HG03571 (cell line): ENCODE data around the gene CCR9.

ENCODE experiments used
- ATAC-seq: cut with Tn5 transposase; IDR thresholded peaks from one replicate; pipeline ENCODE4 v1.9.1; 2021; ENCODE audit not compliant: unreplicated experiment

CCR9 gene

DNA sequence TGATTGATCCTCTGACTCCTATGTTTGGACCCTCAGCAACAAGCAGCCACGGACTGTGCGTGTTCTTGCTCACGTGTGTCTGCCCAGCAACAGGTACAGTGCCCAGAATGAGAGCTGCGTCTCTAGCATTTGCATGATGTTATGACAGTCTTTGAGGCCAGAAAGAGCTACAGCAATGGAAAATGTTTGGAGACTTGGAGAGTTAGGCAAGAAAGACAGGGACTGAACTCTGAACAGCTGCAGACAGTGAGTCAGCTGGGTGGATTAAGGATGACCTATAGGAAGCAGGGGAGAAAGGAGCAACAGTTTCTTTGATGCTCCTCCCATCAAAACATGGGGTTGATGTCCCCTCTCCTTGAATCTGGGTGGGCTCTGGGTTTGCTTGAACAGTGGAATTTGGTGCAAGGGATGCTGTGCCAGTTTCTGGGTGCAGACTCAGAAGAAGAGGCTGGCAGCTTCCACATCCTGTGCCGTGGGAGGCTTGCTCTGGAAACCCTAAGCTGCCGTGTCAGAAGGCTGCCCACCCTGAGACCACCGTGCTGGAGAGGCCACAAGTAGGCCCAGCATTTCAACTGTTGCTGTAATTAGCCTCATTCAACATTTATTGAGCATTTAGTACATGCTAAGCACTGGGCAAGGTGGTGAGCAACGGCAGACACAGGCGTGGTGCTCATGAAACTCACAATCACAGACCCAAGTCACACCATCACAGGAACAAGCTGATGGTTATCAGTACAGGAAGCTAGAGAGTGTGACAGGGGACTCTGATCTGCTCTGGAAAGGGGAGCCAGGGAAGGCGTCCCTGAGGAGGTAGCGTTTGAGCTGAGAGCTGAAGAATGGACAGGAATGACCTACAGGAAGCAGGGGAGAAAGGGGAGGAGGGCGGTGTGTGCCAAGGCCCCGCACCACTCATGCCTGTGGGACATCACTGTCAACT is 21.7 kb downstream of the CCR9 start:
- ATAC-seq: no peak

DNA sequence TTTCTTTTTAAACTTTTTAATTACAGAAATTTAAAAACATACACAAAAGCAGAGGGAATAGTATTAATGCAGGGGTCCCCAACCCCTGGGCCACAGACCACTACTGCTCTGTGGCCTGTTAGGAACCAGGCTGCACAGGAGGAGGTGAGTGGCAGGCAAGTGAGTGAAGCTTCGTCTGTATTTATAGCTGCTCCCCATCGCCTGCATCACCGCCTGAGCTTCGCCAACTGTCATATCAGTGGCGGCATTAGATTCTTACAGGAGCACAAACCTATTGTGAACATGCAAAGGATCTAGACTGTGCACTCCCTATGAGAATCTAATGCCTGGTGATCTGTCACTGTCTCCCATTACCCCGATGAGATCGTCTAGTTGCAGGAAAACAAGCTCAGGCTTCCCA is 22.4 kb downstream of the CCR9 start:
- ATAC-seq: no peak

DNA sequence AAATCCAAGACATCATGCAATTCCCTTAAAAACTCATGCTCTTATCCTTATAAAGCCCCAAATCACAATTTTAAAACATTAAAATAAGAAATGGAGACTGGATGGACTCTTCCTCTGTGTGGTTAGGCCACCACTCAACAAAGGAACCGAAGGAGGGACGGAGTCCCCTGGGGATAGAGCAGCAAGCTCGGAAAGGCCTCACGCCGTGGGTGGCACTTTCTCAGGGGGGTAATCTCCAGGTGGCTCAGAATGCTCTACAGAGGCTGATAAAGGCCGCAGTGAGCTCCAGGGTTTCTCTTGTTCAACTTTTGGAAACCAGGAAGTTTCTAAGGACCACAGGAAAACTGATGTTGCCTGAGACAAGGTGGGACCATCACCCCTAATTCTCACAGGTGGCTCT is 23.2 kb downstream of the CCR9 start:
- ATAC-seq: no peak

DNA sequence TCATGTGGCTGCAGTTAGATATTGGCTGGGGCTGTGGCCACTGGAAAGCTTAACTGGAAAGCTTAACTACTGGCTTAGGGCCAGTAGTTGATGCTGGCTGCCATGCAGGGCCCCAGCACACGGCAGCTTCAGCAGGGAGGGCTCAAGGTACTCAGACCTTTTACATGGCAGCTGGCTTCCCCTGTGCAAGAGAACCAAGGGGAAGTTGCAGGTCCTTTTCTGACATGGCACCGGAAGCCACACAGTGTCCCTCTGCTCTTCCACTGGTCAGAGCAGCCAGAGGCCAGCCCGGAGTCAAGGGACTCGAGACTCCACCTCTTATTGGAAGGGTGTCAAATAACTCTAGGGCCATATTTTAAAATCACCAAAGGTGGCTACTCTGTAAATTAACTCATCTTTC is 24.5 kb downstream of the CCR9 start:
- no peak for ATAC-seq

DNA sequence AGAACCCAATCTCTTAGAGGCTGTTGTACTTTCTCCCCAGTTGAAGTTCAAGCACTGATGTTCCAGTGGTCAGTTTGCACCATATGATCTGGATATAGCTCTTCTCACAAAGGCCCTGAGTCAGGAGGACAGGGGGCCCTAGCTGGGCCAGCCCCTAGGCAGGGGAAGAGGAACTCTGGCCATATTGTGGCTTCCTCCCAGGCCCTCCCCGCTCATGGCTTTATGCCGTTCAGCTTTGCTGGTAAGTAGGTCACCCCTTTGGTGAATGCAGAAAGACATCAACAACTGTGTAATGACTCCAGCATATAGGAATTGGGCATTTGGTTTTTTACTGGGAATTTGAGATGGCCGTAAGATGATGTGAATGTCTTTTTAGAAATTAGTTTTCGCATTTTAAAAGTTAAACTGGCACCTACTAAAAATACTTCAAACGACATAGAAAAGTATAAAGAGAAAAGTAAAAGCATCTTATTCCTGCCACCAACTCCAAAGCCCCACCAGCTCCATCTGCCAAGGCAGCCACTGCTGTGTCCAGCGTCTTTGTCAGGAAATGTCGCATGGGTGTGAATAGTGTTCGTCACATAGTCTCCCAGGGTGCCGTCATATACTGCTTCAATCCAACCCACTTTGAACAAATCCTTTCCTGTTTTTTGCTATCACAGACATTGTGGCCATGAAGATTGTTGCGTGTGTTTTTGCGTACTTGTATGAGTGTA is 25.3 kb downstream of the CCR9 start:
- ATAC-seq: no peak

DNA sequence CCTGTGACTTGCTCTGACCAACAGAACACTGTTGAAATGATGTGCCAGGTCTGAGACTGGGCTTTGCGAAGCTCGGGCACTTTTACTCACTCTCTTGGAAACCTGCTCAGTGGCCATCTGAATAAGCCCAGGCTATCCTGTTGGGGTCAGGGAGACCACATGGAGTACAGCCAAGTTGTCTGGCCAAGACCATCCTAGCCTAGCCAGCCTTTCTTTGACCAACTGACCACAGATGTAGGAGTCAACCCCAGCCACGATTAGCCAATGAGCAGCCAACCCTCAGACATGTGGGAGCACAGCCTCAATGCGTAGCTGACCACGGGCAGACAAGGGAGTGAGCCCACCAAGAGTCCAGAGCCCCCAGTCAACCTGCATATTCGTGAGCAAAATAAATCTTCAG is 26.1 kb downstream of the CCR9 start:
- ATAC-seq: no peak

DNA sequence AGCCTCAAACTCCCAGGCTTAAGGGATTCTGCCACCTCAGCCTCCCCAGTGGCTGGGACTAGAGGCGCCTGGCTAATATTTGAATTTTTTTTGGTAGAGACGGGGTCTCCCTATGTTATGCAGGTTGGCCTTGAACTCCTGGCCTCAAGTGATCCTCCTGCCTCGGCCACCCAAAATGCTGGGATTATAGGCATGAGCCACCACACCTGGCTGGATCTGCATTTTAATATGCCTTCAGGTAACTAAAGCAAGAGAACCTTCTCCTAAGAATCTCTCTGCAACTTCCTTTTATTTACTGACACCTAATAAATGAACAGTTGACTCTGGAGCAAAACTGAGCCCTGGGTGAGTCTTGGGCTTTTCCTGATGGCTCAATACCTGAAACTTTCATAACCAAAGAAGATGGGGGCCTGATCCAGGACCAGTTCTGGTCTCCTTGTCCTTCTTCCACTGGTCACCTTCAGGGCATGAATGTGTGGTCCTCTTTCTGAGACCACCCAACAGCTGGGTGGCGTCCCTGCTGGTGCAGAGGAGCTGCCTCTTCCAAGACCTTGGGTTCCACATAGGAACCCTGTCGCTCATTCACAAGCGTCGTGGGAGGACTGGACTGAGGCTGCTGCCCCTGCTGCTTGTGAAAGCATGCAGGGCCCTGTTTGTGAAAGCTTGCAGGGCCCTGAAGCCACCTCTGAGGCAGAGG is 28.2 kb downstream of the CCR9 start:
- ATAC-seq: no peak

DNA sequence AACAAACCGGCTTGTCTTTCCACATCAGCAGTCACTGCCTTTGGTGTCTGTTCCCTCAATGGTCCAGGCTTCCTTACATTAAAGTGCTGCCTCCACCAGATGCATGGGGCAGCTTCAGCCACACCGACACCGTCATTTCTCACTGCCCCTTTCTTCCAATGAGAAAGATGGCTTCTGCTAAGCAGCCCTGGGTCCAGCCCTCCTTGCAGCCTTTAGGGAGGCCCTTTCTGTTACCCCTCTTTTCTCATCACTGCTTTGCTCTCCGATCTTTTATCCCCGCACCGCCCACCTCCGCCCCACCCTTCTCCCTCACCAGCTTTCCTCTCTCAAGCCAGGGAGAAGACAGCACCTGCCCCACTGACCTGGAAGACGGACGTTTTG is 28.7 kb downstream of the CCR9 start:
- no peak for ATAC-seq

DNA sequence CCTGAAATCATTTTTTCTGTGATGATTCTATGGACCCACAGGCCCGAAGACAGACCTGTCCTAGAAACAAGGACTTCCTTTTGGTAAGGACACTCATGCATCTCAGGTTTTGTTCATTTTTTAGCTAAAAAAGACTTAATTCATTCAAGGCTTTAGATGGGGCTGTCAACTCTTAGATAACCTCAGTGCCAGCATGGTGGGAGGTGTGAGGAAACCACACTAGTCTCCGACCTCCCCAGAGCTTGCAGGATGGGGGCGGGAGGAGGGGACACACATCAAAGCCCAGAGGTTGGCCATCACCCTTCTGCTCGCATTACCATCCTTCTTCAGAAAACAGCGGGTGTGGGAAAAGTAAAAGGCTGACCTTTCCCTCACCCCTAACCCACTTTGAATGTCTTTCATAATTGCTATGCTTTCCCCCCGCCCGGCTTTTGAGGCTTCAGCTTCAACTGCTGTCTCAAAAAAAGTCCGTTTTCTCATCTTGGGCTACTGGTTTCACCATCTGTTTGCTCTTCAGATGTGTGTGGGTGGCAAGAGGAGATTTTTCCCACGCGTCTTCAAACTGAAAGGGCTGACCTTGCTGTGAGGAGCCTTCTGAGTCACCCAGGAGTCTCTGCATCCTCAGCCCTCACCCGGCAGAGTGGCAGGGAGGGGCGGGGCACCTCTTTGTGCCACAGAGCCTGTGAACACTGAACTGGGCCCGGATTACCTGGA is 29.3 kb downstream of the CCR9 start:
- ATAC-seq: peak; percentile 89

DNA sequence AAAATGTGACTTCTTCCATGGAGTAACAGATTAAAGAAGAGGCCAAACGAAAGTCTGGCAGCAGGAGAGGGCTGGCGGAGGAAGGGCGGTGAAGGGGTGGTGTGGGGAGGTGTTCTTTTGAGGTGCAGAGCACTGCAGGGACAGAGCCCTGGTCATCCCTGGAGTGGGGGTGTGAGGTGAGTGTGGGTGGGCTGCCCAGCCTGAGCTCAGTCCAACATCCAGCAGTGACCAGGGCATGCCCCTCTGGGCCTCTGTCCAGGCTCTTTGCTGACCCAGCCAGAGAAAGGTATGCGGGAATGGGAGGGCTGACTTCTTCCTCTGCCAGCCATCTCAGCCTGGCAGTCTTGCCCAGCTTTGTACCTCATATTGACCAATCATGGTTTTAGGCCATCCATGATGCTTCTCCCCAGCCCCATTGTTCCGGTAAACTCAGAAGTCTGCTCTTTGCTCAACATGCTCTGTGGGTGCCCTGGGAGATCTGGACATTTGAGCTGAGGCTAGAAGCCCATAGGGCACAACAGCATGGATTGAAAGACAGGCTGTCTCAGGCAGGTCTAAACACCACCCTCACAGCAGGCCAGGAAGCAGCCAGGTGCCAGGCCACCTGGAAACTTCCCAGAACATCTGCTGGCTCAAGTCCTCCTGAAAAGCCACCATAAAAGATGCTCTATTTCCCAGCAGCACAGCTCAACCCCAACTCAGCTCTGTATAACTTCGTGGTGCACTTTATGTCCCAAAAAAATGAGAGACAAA is 31.0 kb downstream of the CCR9 start:
- no peak for ATAC-seq

DNA sequence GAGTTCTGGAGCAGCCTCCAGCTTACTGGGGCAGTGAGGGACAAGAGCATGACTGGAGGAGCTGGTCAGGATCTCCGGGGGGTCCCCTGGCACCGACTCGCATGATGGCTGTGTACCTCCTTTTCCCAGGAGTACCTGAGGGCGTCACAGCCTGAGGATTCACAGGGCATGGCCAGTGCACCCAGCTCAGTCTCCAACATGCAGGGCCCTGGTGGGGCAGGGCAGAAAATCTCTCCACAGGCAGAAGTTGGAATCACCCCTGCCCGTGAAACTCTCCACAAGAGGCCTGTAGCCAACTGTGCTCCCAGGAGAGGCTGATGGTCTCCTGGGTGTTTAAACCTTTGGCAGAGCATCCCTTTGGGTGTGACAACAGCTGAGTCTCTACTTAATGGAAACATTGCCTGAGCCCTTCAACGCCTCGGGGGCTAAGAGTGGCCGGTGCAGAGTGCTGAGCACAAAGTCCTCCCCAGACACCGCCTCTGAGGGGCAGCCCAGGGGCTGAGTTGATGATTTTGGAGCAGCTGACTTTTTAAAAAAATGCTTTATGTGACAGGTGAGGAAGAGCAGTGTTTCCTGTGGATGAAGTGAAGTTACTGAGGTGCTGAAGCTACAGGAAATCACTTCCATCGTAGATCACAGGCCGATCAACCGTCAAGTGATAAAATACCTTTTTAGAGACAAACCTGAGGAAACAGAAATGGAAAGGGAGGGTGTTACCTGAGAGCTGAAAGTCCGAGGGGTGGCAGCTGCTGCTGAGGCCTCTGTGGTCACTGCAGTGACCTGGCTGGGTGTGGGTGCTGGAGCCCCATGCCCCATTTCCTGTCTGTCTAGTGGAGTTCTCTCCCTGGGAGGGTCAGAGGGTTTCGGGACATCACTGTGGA is 35.1 kb downstream of the CCR9 start:
- ATAC-seq: no peak

DNA sequence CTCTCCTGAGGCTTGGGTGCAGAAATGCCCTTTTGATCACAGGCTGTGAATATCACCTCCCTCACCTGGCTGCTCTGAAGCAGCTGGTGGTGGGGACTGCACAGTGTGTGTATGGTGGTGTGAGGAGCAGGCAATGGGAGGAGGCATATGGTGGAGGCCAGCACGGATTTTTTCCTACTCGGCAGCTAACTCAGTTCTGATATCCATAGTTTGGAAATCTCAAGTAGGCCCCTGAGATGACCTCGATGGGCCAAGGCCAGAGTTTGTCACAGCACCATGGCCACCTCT is 35.6 kb downstream of the CCR9 start:
- no peak for ATAC-seq

DNA sequence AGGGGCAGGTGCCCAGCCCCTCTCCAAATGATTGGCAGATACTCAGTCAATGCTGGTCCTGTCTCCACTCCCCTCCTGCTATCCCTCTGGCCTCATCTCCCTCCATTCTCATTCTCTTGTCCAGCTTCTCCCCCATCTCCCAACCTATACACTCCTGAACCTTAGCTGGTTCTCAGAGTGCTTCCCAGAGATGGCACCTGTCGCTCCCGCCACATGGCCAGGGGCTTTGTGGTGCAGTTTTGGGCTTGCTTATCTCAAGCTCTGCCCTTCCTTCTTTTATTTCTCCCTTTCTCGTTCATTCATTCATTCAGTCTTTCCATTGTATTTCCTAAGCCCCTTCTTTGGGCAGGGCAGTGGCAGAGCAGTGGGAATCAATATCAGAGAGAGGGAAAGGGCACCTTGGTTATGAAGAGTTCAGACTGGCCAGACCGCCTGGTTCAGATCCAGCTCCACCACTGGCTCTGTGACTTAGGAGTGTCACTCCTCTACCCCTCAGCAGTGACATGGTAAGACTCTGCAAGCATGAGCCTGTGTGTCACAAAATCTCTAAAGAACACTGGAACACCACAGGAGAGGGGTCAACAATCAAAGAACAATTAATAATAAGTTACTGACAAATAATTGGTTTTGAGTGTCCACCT is 36.7 kb downstream of the CCR9 start:
- ATAC-seq: no peak

DNA sequence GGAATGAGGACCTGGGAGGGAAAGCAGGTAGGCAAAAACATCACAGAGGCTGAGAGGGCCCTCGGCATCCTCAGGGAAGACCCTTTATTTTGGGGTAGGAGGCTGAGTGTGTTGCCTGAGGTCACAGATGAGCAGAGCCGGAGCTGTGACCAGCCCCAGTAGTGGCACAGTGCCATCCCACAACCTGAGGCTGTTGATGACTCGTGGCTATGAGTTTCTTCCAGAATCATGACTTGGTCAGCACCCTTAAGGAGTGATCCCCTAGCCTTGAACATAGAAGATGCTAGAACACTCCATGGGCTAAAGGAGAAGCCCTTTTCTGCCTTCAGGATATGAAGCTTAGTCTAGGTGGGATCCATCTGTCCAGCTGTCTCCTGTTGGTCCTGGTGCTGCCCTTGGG is 37.4 kb downstream of the CCR9 start:
- ATAC-seq: no peak

DNA sequence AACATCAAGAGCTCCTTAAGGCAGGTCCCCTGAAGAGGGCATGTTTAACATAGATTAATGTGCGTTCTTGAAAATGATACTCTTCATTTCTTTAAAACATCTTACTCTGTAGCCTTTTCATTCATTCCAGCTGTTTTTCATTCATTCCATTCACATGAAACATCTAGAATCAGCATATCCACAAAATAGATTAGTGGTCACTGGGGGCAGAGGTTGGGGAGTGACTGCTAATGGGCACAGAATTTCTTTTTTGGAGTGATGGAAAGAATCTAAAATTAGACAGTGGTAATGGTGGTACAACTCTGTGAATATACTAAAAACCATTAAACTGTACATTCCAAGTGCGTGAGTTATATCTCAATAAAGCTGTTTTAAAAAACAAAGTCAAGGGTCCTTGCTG is 41.5 kb downstream of the CCR9 start:
- ATAC-seq: no peak

DNA sequence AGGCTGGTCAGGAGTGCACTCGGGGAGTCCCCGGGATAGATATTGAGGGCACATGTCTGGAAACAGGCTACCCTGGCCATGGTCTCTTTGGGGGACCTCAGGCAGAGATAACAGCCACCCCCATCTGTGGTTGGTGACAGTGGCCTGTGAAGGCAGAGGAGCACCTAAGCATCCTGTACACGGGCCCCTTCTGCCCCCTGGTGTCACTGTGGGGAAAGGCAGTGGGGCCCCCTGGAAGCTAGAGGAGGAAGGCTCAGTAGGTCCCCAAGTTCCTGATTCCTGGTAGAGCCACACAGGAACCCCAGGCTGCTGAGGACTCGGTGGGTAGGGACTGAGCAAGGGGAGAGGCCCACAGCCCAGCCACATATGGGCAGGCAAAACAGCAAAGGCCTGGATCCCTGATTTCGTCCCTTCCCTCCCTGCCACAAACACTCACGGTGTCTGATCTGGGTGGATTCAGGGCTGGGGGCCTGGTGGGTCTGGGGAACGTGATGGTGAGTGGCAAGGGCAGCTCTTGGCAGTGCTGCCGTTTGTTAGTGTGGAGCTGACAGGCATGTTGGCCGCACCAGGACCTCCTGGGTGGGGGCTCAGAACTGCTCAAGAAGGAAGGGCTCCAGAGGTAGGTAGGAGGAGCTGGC is 42.8 kb downstream of the CCR9 start:
- no peak for ATAC-seq

DNA sequence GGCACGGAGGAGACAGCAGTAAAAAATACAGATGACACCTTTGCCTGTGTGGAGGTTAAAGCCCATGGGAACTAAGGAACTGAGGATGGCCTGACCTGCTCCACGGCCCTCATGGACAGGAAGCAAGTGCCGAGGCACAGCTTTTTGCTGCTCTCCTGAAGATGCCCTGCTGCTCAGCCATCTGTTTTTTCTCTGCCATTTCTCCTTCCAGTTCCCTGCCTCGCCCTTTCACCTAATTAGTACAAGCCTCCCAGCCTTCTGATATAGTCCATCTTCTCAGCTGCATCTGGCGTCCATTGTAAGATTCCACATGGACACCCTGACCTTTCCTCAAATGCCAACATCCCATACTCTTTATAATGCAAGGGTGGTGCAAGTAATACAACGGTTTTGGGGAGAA is 45.2 kb downstream of the CCR9 start:
- ATAC-seq: no peak

DNA sequence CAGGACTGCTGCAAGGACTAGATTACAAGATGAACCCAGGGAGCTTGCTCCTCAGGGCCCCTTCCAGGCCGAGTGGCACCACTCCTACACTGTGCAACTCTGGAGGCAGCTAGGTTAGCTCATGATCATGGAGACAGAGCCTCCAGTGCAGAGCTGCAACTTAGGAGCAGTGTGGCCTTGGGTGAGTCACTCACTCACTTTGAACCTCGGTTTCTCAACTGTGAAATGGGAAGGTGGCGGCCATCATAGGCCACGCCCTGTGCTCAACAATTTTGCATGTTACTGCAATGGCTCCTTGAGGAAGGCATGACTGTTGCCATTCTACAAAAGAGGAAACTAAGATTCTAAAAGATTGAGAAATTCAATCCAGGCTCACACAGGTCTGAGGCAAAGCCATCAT is 45.8 kb downstream of the CCR9 start:
- no peak for ATAC-seq

DNA sequence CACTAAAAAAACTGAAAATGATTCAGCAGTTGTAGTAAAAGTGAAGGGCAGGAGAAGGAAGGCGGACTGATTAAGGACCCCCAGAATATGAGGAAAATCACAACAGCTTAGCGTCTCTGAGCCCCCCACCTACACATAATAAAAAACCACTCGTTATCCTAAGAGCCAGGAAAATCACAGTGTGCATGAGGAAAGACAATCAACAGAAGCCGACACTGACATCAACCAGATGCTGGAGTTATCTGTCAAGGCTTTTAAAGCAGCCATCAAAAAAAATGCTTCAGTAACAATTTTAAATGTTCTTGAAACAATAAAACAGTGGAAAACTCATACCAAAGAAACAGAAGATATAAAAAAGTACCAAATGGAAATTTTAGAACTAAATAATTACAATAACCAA is 47.2 kb downstream of the CCR9 start:
- no peak for ATAC-seq
